T-helper 2 cell (primary cell): ENCODE results near the gene NUP93.
A peak's percentile ranks its signal among the peaks of the same experiment; 100 is the strongest.
"Not testable (repeated sequence)": the region's sequence is repeated elsewhere in the genome, so short reads cannot be mapped to it uniquely, and the experiment has no call there.

Experiments
- DNase-seq, 5 experiments: peaks; one replicate each; pipeline versions ENCODE4 v3.0.0 to v3.0.0-alpha.2; 2012 to 2022

Gene NUP93

GRCh38 chr16:56709443-56710040 lies 20.4 kb upstream of the NUP93 start:
- DNase-seq: no peak

- DNase-seq: no peak
Measured at GRCh38 chr16:56710181-56710737, 19.7 kb upstream of the NUP93 start.

DNA sequence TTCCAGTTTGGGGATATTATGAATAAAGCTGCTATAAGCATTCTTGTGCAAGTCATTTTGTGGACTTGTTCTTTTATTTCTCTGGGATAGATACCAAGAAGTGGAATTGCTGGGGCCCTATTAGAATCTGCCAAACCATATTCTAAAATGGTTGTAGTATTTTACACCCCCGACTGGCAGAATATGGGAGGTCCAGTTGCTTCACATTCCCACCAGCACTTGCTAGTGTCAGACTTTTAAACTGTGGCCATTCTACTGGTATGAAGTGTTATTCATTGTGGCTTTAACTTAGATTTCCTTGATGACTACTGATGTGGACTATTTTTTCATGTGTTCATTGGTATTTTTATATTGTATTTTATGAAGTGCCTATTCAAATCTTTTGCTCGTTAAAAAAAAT lies 18.1 kb upstream of the NUP93 start:
- no peak for DNase-seq

- DNase-seq: no peak
Measured at GRCh38 chr16:56713794-56714193, 16.1 kb upstream of the NUP93 start.

- no peak for DNase-seq
Measured at GRCh38 chr16:56715126-56715525, 14.8 kb upstream of the NUP93 start.

- no peak for DNase-seq
Measured at GRCh38 chr16:56716761-56717160, 13.2 kb upstream of the NUP93 start.

- DNase-seq: not testable (repeated sequence)
Measured at GRCh38 chr16:56717532-56717931, 12.4 kb upstream of the NUP93 start.

GRCh38 chr16:56722200-56722842 lies 7.6 kb upstream of the NUP93 start:
- no peak for DNase-seq

GRCh38 chr16:56724191-56724590 lies 5.7 kb upstream of the NUP93 start:
- no peak for DNase-seq

GRCh38 chr16:56726283-56726682 lies 3.6 kb upstream of the NUP93 start:
- no peak for DNase-seq

DNA sequence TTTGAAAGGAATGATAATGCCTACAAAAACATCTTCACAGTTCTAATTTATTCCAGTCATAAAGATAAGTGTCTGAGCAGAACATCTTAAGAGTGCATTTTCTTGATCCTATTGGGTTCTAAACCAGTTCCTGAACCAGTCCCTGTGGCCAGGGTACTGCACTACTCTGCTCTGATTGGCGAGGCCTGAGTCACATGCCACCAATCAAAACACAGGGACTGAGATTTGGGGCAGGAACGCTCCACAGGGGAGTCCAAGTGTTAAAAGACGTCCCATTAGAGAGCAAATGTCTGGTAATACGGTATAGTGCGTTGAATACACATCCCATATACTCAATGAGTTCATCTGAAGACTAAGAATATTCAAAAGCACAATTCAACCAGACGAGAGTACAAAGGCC lies 3.0 kb upstream of the NUP93 start:
- DNase-seq: no peak

- DNase-seq: no peak
Measured at GRCh38 chr16:56728027-56728426, 1.9 kb upstream of the NUP93 start.

GRCh38 chr16:56728980-56729734 lies 772 bp upstream of the NUP93 start:
- DNase-seq: no peak

GRCh38 chr16:56732366-56732765 lies 2.4 kb downstream of the NUP93 start:
- no peak for DNase-seq

DNA sequence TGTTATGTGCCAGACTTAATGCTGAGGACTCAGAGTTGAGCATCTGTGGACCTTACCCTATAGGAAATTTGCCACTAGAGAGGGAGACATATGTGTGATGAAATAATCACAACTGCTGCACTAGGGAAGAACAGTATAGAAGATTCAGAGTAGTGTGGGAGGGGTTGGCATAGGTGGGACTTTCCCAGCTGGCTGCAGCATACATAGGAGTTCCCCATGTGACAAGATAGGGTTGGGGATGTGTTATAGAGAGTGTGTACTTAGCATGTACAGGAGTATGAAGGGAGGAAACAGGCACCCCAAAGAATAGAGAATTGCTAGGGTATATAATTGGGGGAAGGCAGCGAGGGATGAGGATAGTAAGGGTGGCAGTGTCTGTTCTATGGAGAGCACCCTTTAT lies 2.9 kb downstream of the NUP93 start:
- peak in 1 of 5 experiments; percentile 12 for DNase-seq

GRCh38 chr16:56734429-56734828 lies 4.5 kb downstream of the NUP93 start:
- DNase-seq: no peak

GRCh38 chr16:56736476-56736875 lies 6.5 kb downstream of the NUP93 start:
- no peak for DNase-seq

- DNase-seq: no peak
Measured at GRCh38 chr16:56737539-56737938, 7.6 kb downstream of the NUP93 start.

DNA sequence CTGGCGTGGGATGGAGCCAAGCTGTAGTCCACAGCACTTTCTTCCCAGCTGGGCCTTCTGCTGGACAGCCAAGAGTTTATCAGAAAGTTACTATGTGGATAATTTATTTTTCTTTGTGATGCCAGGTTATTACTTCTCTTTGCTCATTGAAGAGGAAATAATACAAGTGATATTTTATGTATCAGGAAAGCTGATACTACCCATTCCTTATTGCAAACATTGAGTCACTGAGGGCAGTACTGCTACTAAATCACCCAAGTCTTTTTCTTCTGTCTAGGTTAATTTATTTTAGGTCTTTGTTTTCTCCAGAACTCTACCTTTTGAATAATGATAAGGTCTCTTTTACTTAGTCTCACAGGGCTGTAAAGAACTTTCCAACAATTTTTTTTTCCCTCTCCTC lies 8.3 kb downstream of the NUP93 start:
- DNase-seq: no peak

DNA sequence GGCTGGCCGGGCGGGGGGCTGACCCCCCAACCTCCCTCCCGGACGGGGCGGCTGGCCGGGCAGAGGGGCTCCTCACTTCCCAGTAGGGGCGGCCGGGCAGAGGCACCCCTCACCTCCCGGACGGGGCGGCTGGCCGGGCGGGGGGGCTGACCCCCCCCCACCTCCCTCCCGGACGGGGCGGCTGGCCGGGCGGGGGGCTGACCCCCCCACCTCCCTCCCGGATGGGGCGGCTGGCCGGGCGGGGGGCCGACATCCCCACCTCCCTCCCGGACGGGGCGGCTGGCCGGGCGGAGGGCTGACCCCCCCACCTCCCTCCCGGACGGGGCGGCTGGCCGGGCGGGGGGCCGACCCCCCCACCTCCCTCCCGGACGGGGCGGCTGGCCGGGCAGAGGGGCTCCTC lies 9.4 kb downstream of the NUP93 start:
- not testable (repeated sequence) for DNase-seq

DNA sequence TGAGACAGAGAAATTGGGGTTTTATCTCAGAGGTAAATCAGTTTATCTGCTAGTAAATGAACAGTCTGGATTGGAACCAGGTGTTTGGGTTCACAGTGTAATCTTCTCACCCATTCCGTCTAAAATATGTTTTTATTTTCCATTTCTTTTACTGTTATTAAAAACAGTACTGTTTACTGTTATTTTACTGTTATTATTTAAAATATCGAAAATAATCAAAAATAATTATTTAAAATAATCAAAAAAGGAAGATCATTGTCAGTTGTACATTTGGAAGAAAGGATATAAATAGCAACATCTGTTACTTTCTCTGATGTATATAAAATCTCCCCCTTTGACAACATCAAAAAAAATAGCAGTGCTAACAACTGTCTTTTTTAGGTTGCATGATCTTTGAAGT lies 11.5 kb downstream of the NUP93 start:
- DNase-seq: no peak

DNA sequence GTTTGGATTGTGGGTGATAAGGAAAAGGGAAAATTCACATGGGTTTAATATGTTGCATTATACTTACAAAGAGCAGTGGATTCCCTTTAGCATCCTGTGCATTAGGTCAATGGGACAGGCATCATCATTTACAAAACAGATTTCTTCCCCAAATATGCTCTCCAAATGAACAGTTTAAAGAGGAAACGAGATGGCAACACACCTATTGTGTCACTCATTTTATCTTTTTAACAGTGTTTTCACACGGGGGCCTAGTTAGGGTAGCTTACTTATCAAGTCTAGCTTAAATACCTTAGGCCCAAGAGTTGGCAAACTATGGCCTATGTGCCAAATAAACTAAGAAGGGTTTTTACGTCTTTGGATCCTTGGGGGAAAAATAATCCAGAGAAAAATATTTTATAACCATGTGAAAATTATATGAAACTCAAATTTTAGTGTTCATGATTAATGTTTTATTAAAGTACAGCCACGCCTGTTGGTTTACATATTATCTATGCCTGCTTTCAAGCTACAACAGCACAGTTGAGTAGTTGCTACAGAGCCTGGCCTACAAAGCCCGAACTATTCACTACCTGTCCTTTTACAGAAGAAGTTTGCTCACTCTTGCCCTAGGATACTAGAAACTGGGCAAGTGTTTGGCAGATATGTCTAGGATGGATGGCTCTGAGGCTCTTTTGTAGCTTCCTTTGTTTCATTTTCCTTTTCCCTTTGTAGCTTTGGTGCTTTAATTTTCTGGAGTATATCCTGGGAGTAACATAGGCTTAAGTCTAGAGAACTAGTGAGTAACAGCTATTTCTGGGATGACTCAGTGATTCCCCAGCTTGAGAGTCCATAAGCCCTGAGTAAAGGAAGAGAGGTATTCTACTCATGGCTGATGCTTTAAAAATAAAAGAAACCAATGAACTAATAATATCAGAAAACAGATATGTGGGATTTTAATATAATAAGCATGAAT lies 12.4 kb downstream of the NUP93 start:
- DNase-seq: no peak

GRCh38 chr16:56743840-56744239 lies 13.9 kb downstream of the NUP93 start:
- no peak for DNase-seq
